ENCODE results near the gene C1D.
"Not testable (repeated sequence)": the region's sequence is repeated elsewhere in the genome, so short reads cannot be mapped to it uniquely, and the experiment has no call there.

Gene C1D

GRCh38 chr2:67994716-67995115, 68.1 kb downstream of the C1D start:
- H3K4me3 ChIP-seq (ENCODE audit: low read depth, low read length): no peak overlapping the region
- TF ChIP-seq, protein P1, sequence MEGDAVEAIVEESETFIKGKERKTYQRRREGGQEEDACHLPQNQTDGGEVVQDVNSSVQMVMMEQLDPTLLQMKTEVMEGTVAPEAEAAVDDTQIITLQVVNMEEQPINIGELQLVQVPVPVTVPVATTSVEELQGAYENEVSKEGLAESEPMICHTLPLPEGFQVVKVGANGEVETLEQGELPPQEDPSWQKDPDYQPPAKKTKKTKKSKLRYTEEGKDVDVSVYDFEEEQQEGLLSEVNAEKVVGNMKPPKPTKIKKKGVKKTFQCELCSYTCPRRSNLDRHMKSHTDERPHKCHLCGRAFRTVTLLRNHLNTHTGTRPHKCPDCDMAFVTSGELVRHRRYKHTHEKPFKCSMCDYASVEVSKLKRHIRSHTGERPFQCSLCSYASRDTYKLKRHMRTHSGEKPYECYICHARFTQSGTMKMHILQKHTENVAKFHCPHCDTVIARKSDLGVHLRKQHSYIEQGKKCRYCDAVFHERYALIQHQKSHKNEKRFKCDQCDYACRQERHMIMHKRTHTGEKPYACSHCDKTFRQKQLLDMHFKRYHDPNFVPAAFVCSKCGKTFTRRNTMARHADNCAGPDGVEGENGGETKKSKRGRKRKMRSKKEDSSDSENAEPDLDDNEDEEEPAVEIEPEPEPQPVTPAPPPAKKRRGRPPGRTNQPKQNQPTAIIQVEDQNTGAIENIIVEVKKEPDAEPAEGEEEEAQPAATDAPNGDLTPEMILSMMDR (conservative IDR thresholded peaks at IDR 0.05; ENCODE audit: low read depth, low read length): no peak
- no peak for DNase-seq (ENCODE audit: low read depth)

DNA sequence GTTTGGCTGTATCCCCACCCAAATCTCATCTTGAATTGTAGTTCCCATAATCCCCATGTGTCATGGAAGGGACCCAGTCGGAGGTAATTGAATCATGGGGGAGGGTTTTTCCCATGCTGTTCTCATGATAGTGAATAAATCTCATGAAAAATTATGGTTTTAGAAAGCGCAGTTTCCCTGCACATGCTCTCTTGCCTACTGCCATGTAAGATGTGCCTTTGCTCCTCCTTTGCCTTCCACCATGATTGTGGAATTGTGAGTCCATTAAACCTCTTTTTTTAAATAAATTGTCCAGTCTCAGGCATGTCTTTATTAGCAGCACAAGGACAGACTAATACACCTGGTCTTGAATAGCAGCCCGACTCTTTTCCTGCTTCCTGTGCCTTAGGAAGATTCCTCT, 68.7 kb downstream of the C1D start:
- DNase-seq (ENCODE audit: low read depth); H3K4me3 ChIP-seq (ENCODE audit: low read depth, low read length): not testable (repeated sequence)

- TF ChIP-seq, protein P1 (conservative IDR thresholded peaks at IDR 0.05; ENCODE audit: low read depth, low read length): no peak
- no peak for DNase-seq (ENCODE audit: low read depth)
Observed at GRCh38 chr2:67993329-67993728, 69.5 kb downstream of the C1D start.

DNA sequence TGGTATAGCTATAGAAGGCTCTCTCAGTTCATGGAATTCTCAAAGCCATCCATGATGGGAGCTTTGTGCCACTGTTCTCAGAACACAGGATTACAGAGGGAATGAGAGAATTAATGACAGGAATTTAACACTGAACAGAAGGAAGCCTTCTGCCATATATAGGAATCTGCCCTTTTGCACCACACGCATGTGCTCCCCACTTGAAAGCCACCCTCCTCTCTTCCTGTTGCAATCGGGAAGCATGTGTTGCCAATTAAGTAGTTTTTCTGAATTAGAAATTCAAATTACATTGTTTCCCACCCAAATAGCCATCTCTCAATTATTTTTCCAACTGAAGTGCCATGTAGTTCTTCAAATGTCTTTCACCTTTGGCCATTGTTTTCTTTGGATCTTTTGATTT, 71.3 kb downstream of the C1D start:
- no peak overlapping the region for H3K4me3 ChIP-seq (ENCODE audit: low read depth, low read length)
- TF ChIP-seq, protein P1 (conservative IDR thresholded peaks at IDR 0.05; ENCODE audit: low read depth, low read length): no peak
- no peak for DNase-seq (ENCODE audit: low read depth)

More at GRCh38 chr2:67993329-67993728, 69.5 kb downstream of the C1D start:
- no peak overlapping the region for H3K4me3 ChIP-seq (ENCODE audit: low read depth, low read length)
